Hepatocyte (in vitro differentiated cells): ENCODE results near the gene NAV2.
A peak's percentile ranks its signal among the peaks of the same experiment; 100 is the strongest.

Experiments
- CTCF ChIP-seq: fragments of 200-600 bp; sonication (generic); IDR thresholded peaks from 2 replicates; pipeline ENCODE4 v1.5.1; 2016; ENCODE audit warnings: antibody characterized with exemption, mild to moderate bottlenecking; ENCODE audit not compliant: poor library complexity
- EZH2phosphoT487 ChIP-seq: fragments of 200-600 bp; sonication (generic); IDR thresholded peaks from one replicate; pipeline ENCODE4 v1.6.1; 2018; ENCODE audit warnings: antibody characterized with exemption, mild to moderate bottlenecking, low read depth, moderate library complexity; ENCODE audit not compliant: unreplicated experiment, severe bottlenecking

- no peak for TF ChIP-seq CTCF
- peak; percentile 74 for TF ChIP-seq EZH2phosphoT487
Observed at GRCh38 chr11:20156876-20157613, 444.4 kb downstream of the NAV2 start.
